Measurements from ENCODE around the gene RASSF7.

GRCh38 chr11:540583-541432 lies 20.0 kb upstream of the RASSF7 start:
- TF ChIP-seq CTCF (conservative IDR thresholded peaks at IDR 0.05; ENCODE audit: low read length) (no peak), EZH2phosphoT487 (IDR thresholded peaks at IDR 0.05; ENCODE audit: borderline replicate concordance, low read depth, low read length) (no peak)

All from OCI-LY7 (cell line).